Common myeloid progenitor, CD34-positive (primary cell): ENCODE data around the gene ZSCAN2.

ENCODE experiments used
- CTCF ChIA-PET: fragments of 350-600 bp; sonication (Branson Sonifier 250); formaldehyde crosslinking; loops from one replicate; lab custom pipeline; 2021; ENCODE audit warnings: antibody characterized with exemption; lab: Charles Lee
- POLR2A ChIA-PET: fragments of 350-600 bp; sonication (Branson Sonifier 250); formaldehyde crosslinking; loops from one replicate; lab custom pipeline; 2021; ENCODE audit warnings: antibody characterized with exemption; lab: Charles Lee
- DNase-seq, 3 donors: peaks; one replicate each; pipeline versions ENCODE4 v3.0.0 to v3.0.0-alpha.2; 2013
- H3K27ac ChIP-seq, 2 experiments: 1 replicate in 1 of 2; 2 replicates in 1 of 2; pipeline ENCODE4 v1.7.0; 2013; ENCODE audit warnings: inconsistent platforms in 2 of 2, low read length in 2 of 2, mild to moderate bottlenecking in 2 of 2, low read depth in 1 of 2, moderate library complexity in 1 of 2; ENCODE audit not compliant: severe bottlenecking in 2 of 2, insufficient read depth in 1 of 2, poor library complexity in 1 of 2
- H3K27me3 ChIP-seq, 5 experiments: replicated peaks in 2 of 5; 1 replicate in 3 of 5; 2 replicates in 2 of 5; pipeline versions ENCODE4 v1.6.1 to v1.7.0; 2013; ENCODE audit warnings: low read length in 4 of 5, mild to moderate bottlenecking in 2 of 5, moderate library complexity in 2 of 5, inconsistent platforms in 1 of 5; ENCODE audit not compliant: insufficient read depth in 5 of 5, control insufficient read depth in 4 of 5
- H3K36me3 ChIP-seq, 4 experiments: 1 replicate in 2 of 4; 2 replicates in 2 of 4; pipeline versions ENCODE4 v1.6.1 to v1.7.0; 2013; ENCODE audit warnings: low read length in 3 of 4, control low read depth in 1 of 4, mild to moderate bottlenecking in 1 of 4; ENCODE audit not compliant: control insufficient read depth in 4 of 4, insufficient read depth in 4 of 4
- H3K4me1 ChIP-seq, 4 experiments: 1 replicate in 3 of 4; 2 replicates in 1 of 4; pipeline versions ENCODE4 v1.6.1 to v1.7.1; 2013; ENCODE audit warnings: low read length in 3 of 4, mild to moderate bottlenecking in 3 of 4, control low read depth in 1 of 4, inconsistent platforms in 1 of 4, moderate library complexity in 1 of 4; ENCODE audit not compliant: control insufficient read depth in 4 of 4, insufficient read depth in 4 of 4; ENCODE audit errors: control extremely low read depth in 1 of 4
- H3K4me3 ChIP-seq, 7 experiments: 1 replicate in 4 of 7; 2 replicates in 3 of 7; pipeline versions ENCODE4 v1.5.1 to v1.7.0; 2013; ENCODE audit warnings: mild to moderate bottlenecking in 7 of 7, low read length in 6 of 7, moderate library complexity in 6 of 7, inconsistent platforms in 2 of 7, low read depth in 2 of 7, control low read depth in 1 of 7; ENCODE audit not compliant: insufficient read depth in 4 of 7, control insufficient read depth in 1 of 7; ENCODE audit errors: extremely low read depth in 1 of 7
- H3K9me3 ChIP-seq, 5 experiments: 1 replicate in 4 of 5; 2 replicates in 1 of 5; pipeline versions ENCODE4 v1.6.1 to v1.7.1; 2013; ENCODE audit warnings: low read length in 4 of 5, mild to moderate bottlenecking in 2 of 5, inconsistent platforms in 1 of 5, low read depth in 1 of 5, moderate library complexity in 1 of 5; ENCODE audit not compliant: control insufficient read depth in 4 of 5, insufficient read depth in 2 of 5; ENCODE audit errors: control extremely low read depth in 1 of 5
- WGBS: methylation state at CpG from one replicate; pipeline ENCODE4 v1.1.5; 2013; ENCODE audit not compliant: insufficient coverage; 5-methylcytosine and 5-hydroxymethylcytosine counted together

Gene ZSCAN2

GRCh38 chr15:84603630-84604379 is 3.0 kb downstream of the ZSCAN2 start:
- ChIA-PET POLR2A (no interaction called here), CTCF (interaction anchor here (2.2 kb wide), 1 partner anchor 22 kb away, joined by 7 read pairs; no protein-coding TSS in a partner anchor)
- Histone ChIP-seq H3K27me3 (no peaks in the 10 kb centered on the region), H3K4me1 (peaks cover 10 to 53% (median 48%) of the 10 kb centered on the region in 4 experiments), H3K36me3 (peaks cover 5 to 40% (median 30%) of the 10 kb centered on the region in 4 experiments), H3K4me3 (no peak overlapping the region), H3K9me3 (no peaks in the 10 kb centered on the region), H3K27ac (no peak overlapping the region)
- DNase-seq, result no peak
- 96% methylated on average over 13 of the region's 14 CpGs for WGBS

DNA sequence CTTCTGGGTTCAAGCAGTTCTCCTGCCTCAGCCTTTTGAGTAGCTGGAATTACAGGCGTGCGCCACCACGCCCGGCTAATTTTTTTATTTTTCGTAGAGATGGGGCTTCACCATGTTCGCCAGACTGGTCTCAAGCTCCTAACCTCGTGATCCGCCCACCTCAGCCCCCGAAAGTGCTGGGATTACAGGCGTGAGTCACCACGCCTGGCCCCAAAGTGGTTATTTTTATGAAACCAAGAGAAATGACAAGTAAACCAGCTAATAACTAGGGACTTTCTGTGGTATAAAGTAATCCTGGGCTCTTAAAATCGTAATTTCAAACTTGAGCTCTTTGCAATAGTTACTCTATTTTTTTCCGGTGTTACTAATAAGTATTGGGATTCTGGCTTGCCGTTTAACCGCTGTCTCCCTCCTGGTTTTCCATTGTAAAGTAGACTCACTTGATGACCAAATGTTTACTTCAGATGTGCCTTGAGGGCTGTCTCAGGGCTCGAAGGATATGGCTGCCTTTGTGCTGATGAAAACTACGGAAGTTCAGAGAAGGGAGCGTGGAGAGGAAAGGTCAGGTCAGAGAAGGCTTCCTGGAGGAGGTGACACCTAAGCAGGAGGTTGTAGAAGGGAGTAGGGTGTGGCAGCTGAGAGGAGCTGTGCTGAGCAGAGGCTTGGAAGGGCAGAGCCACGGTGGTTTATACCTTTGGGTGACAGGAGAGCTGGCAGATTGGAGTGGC is 4.2 kb downstream of the ZSCAN2 start:
- 90% methylated on average over 15 of the region's 19 CpGs for WGBS
- no peak overlapping the region for H3K4me3 ChIP-seq
- no peaks in the 10 kb centered on the region for H3K9me3 ChIP-seq
- no peak for DNase-seq
- peaks cover 5 to 45% (median 36%) of the 10 kb centered on the region in 4 experiments for H3K36me3 ChIP-seq
- peak overlapping the region in 1 of 2 experiments; percentile 16 for H3K27ac ChIP-seq
- H3K4me1 ChIP-seq, result peaks cover 3 to 41% (median 36%) of the 10 kb centered on the region in 4 experiments
- no peaks in the 10 kb centered on the region for H3K27me3 ChIP-seq
- CTCF ChIA-PET, result interaction anchor here (1.0 to 2.2 kb wide), 5 partner anchors 10 to 21 kb away, joined by 3 to 7 read pairs (median 4); no protein-coding TSS in a partner anchor
- POLR2A ChIA-PET, result no interaction called here

GRCh38 chr15:84605554-84605882 is 4.7 kb downstream of the ZSCAN2 start:
- Histone ChIP-seq H3K4me1 (peaks cover 3 to 37% (median 34%) of the 10 kb centered on the region in 4 experiments), H3K27me3 (no peaks in the 10 kb centered on the region), H3K27ac (peak overlapping the region in 1 of 2 experiments; percentile 16), H3K4me3 (no peak overlapping the region), H3K36me3 (peaks cover 5 to 47% (median 36%) of the 10 kb centered on the region in 4 experiments), H3K9me3 (no peaks in the 10 kb centered on the region)
- WGBS, result 36% methylated on average over 1 of the region's 2 CpGs
- DNase-seq, result no peak
- ChIA-PET POLR2A (no interaction called here), CTCF (interaction anchor here (1.0 to 2.2 kb wide), 4 partner anchors 11 to 20 kb away, joined by 4 to 7 read pairs (median 5); no protein-coding TSS in a partner anchor)

GRCh38 chr15:84606653-84607120 is 5.9 kb downstream of the ZSCAN2 start:
- H3K27ac ChIP-seq, result no peak overlapping the region
- POLR2A ChIA-PET, result no interaction called here
- no peak overlapping the region for H3K4me3 ChIP-seq
- no peaks in the 10 kb centered on the region for H3K27me3 ChIP-seq
- 93% methylated on average over 6 of the region's 8 CpGs for WGBS
- peaks cover 0 to 30% (median 29%) of the 10 kb centered on the region in 4 experiments for H3K4me1 ChIP-seq
- no peaks in the 10 kb centered on the region for H3K9me3 ChIP-seq
- H3K36me3 ChIP-seq, result peaks cover 5 to 47% (median 36%) of the 10 kb centered on the region in 4 experiments
- CTCF ChIA-PET, result no interaction called here
- DNase-seq, result no peak

DNA sequence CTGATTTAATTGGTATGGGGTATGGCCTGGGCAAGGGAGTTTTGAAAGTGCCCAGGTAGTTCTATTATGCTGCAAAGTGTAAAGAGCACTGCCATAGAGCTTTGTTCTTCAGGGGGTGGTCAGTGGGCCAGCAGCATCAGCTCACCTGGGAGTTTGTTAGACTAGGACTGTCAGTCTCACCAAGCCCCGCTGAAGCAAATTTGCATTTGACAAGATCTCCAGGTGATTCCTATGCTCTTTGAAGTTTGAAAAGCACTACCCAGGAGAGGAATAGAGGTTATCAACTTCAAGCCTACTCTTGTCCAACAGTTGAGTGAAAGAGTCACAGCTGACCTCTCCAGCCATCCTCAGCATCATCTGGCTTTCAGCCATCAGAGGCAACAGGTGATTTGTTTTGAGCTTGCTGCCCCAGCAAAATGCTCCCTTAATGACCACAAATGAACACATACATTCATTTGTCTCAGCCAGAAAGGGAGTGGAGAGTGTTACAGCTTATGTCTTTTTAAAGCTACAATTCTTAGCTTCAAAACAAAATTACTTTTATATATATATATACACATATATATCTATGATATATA is 8.0 kb downstream of the ZSCAN2 start:
- peaks cover 6 to 47% (median 36%) of the 10 kb centered on the region in 4 experiments for H3K36me3 ChIP-seq
- ChIA-PET CTCF (interaction anchor here (1.1 to 2.2 kb wide), 3 partner anchors 9 to 38 kb away, joined by 3 to 7 read pairs (median 4); no protein-coding TSS in a partner anchor), POLR2A (no interaction called here)
- peaks cover 0 to 19% (median 14%) of the 10 kb centered on the region in 4 experiments for H3K4me1 ChIP-seq
- no peak overlapping the region for H3K4me3 ChIP-seq
- WGBS, result 100% methylated on average over 1 of the region's 1 CpG
- no peak for DNase-seq
- no peaks in the 10 kb centered on the region for H3K9me3 ChIP-seq
- no peak overlapping the region for H3K27ac ChIP-seq
- H3K27me3 ChIP-seq, result no peaks in the 10 kb centered on the region

DNA sequence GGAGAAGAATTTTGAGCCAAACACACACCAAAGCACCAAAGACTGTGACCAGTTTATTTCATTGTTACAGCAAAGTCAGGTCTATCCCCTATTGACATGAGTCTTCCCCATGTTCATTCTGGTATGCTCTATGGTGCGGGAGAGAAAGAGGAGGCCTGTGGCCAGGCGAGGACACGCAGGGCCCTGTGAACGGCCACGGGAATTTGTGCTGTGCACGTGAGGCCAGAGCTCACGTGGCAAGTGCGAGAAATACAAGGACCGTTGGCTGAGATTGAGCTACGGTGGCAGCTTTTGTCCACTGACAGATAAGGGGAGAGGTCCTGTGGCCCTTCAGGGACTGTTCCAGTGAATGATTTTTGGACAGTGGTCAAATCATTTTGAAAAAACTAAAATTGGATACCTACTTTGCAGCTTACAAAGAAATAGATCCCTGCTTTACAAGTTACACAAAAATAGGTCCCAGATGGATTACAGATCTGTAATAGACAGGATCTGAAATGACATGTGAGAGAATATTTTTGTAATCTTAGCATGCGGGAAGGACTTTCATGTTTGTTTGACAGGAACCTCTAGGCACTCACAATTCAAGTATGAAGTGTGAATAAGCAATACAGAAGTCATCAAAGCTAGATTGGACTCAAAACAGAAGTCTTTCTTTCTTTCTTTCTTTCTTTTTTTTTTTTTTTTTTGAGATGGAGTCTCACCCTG is 9.2 kb downstream of the ZSCAN2 start:
- H3K27me3 ChIP-seq, result no peaks in the 10 kb centered on the region
- H3K9me3 ChIP-seq, result no peaks in the 10 kb centered on the region
- ChIA-PET POLR2A (interaction anchor here (0.6 kb wide), 1 partner anchor 49 kb away, joined by 5 read pairs; no protein-coding TSS in a partner anchor), CTCF (interaction anchor here (1.1 to 2.2 kb wide), 3 partner anchors 10 to 37 kb away, joined by 3 to 7 read pairs (median 4); no protein-coding TSS in a partner anchor)
- no peak overlapping the region for H3K4me3 ChIP-seq
- WGBS, result over 99% methylated on average over 11 of the region's 11 CpGs
- H3K27ac ChIP-seq, result no peak overlapping the region
- DNase-seq, result no peak
- H3K4me1 ChIP-seq, result peaks cover 0 to 9% (median 8%) of the 10 kb centered on the region in 4 experiments
- H3K36me3 ChIP-seq, result peaks cover 6 to 41% (median 36%) of the 10 kb centered on the region in 4 experiments
